ENCODE measurements around the gene SOX15.

DNA sequence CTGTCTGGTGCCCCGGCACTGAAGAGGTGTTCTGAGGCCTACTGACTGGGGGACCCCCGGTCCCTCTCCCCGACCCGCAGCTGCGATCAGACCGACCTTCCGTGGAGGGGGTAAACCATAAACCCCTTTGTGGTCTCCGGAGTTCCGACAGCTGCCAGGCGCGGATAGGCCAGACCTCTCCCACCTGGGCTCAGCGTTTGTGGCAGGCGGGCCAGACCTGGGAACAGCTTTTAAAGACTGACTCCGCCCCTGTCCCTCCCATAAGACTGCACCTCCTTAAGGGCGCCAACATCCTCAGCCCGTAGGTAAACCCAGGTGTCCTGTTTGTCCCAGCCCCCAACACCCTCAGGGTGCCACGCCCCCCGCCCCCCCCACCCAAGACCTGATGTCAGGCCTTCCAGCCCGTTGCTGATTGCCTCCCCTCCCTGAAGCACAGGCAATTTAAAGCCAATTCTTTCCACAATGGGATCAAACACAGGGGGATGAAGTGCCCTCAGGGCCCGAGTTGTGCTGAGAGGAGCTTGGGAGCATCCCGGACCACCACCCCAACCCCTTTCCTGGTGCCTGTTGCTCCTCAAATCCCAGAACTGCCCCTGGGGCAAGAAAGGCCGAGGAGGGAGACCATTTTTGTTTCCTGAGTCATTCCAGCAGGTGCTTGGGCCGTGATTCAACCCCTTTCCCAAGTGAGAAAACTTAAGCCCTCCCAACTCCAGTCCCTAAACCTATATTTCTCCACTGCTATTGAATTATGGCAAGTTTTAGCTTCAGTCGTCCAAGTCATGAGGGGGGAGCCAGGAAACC is at the start of gene SOX15:
- peak; percentile 17; the same call in 1 of the 2 replicates for TF ChIP-seq POLR2AphosphoS5 (IDR thresholded peaks at IDR 0.05; ENCODE audit: low read depth, low read length)
- TF ChIP-seq FOXP2 (optimal IDR thresholded peaks at IDR 0.05; ENCODE audit: borderline replicate concordance, extremely low read depth, extremely low read length, insufficient read depth) = no peak
- no peak for TF ChIP-seq SIN3A (IDR thresholded peaks at IDR 0.05; ENCODE audit: borderline replicate concordance, insufficient read depth, low read length)
- TF ChIP-seq TAF1 (IDR thresholded peaks at IDR 0.05; ENCODE audit: borderline replicate concordance, insufficient read depth, low read length) = no peak

Data from PFSK-1 (cell line).